ENCODE data around the gene SPAG6. TPM values are rescaled to one million over a fixed set of nuclear protein-coding genes. Genes with fewer than 3 reads are reported as not detected.

Gene SPAG6
- polyA plus RNA-seq, 3 donors, result 0.11 to 0.13 TPM; not detected in 1

DNA sequence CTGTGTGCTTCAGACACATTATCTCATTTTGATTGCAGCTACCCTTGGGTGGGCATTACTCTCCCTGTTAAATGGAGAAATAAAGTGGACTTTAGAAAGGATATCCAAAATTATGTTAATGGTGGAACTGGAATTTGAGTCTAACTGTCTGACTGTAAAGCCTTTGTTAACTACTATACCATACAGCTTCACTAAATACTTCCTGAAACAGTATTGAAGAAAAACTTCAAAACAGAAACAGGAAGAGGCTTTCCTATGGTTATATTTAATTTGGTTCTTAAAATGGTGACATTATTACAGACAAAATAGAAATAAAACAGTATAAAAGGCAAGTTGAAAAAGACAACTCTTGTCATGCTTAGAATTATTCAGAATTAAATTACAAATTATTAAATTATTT lies 25.0 kb downstream of the SPAG6 start:
- no peak overlapping the region for H3K4me3 Mint-ChIP-seq
- H3K4me2 ChIP-seq (replicated peaks; ENCODE audit: extremely low read depth, low read length, poor library complexity, severe bottlenecking), result peak overlapping the region; percentile 0
- intact Hi-C loops (cut with micrococcal nuclease), result loop anchor here (10.0 kb wide), 1 partner anchor 64 kb away; no protein-coding TSS in a partner anchor

DNA sequence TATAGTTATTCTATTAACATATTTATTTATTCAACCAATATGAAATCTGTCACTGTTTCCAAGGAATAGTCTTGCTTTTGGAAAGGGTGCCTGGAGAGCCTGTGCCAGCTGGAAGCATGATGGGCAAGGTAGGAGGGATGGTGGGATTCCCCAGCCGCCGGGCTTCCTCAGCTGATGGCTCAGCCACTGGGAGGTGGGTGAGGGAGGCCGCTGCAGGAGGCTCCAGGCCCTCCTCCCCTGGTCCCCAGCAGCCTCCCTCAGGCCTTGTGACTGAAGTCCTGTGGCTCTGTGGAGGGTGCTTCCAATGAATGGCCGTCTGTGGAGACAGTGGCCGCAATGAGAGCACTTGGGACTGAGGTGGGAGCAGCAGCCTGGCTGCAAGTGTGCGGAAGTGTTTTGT lies 27.0 kb downstream of the SPAG6 start:
- Histone ChIP-seq H3K27ac (ENCODE audit: low read depth in 1 of 2, low read length in 2 of 2) (no peak overlapping the region), H2AFZ (ENCODE audit: insufficient read depth, low read depth, low read length, poor library complexity, severe bottlenecking) (no peak overlapping the region), H4K20me1 (ENCODE audit: insufficient read depth, low read length) (no peaks in the 10 kb centered on the region), H3K36me3 (replicated peaks in 1 of 2; ENCODE audit: control insufficient read depth in 1 of 2, insufficient read depth in 2 of 2, low read length in 2 of 2) (no peaks in the 10 kb centered on the region), H3K9me3 (replicated peaks in 1 of 2; ENCODE audit: control insufficient read depth in 1 of 2, insufficient read depth in 1 of 2, low read length in 2 of 2) (no peaks in the 10 kb centered on the region), H3K9ac (ENCODE audit: insufficient read depth, low read length, poor library complexity, severe bottlenecking) (no peak overlapping the region), H3K27me3 (ENCODE audit: control insufficient read depth in 2 of 2, insufficient read depth in 2 of 2, low read length in 2 of 2) (no peaks in the 10 kb centered on the region), H3K4me1 (ENCODE audit: control insufficient read depth in 1 of 2, insufficient read depth in 2 of 2, low read length in 2 of 2) (peaks cover 14 to 19% of the 10 kb centered on the region in 2 donors), H3K4me3 (replicated peaks in 1 of 3; ENCODE audit: low read depth in 2 of 3, low read length in 3 of 3) (no peak overlapping the region), H3K79me2 (ENCODE audit: insufficient read depth, low read length) (no peaks in the 10 kb centered on the region), H3K4me2 (replicated peaks; ENCODE audit: extremely low read depth, low read length, poor library complexity, severe bottlenecking) (no peak overlapping the region)
- intact Hi-C loops (cut with micrococcal nuclease), result loop anchor here (10.0 kb wide), 1 partner anchor 63 kb away; no protein-coding TSS in a partner anchor
- no peak for DNase-seq
- no peak overlapping the region for H3K27ac Mint-ChIP-seq
- no peaks in the 10 kb centered on the region for H3K36me3 Mint-ChIP-seq
- TF ChIP-seq, protein P1, sequence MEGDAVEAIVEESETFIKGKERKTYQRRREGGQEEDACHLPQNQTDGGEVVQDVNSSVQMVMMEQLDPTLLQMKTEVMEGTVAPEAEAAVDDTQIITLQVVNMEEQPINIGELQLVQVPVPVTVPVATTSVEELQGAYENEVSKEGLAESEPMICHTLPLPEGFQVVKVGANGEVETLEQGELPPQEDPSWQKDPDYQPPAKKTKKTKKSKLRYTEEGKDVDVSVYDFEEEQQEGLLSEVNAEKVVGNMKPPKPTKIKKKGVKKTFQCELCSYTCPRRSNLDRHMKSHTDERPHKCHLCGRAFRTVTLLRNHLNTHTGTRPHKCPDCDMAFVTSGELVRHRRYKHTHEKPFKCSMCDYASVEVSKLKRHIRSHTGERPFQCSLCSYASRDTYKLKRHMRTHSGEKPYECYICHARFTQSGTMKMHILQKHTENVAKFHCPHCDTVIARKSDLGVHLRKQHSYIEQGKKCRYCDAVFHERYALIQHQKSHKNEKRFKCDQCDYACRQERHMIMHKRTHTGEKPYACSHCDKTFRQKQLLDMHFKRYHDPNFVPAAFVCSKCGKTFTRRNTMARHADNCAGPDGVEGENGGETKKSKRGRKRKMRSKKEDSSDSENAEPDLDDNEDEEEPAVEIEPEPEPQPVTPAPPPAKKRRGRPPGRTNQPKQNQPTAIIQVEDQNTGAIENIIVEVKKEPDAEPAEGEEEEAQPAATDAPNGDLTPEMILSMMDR (IDR thresholded peaks at IDR 0.05), result no peak
- H3K4me1 Mint-ChIP-seq, result peaks cover 21% of the 10 kb centered on the region
- peaks cover 0 to 2% (median 0%) of the 10 kb centered on the region in 7 donors for H3K9me3 Mint-ChIP-seq
- no peaks in the 10 kb centered on the region for H3K27me3 Mint-ChIP-seq (ENCODE audit: low read depth in 3 of 3)
- WGBS (ENCODE audit: insufficient coverage), result 84% methylated on average over 5 of the region's 6 CpGs
- no peak overlapping the region for H3K4me3 Mint-ChIP-seq

More for the DNA sequence above, 25.0 kb downstream of the SPAG6 start:
- Histone ChIP-seq H3K36me3 (replicated peaks in 1 of 2; ENCODE audit: control insufficient read depth in 1 of 2, insufficient read depth in 2 of 2, low read length in 2 of 2) (no peaks in the 10 kb centered on the region), H3K27me3 (ENCODE audit: control insufficient read depth in 2 of 2, insufficient read depth in 2 of 2, low read length in 2 of 2) (no peaks in the 10 kb centered on the region), H3K9me3 (replicated peaks in 1 of 2; ENCODE audit: control insufficient read depth in 1 of 2, insufficient read depth in 1 of 2, low read length in 2 of 2) (no peaks in the 10 kb centered on the region), H3K4me1 (ENCODE audit: control insufficient read depth in 1 of 2, insufficient read depth in 2 of 2, low read length in 2 of 2) (peaks cover 14 to 19% of the 10 kb centered on the region in 2 donors), H3K79me2 (ENCODE audit: insufficient read depth, low read length) (no peaks in the 10 kb centered on the region), H3K27ac (ENCODE audit: low read depth in 1 of 2, low read length in 2 of 2) (peak overlapping the region in 1 of 2 donors; percentile 57), H3K9ac (ENCODE audit: insufficient read depth, low read length, poor library complexity, severe bottlenecking) (no peak overlapping the region), H2AFZ (ENCODE audit: insufficient read depth, low read depth, low read length, poor library complexity, severe bottlenecking) (no peak overlapping the region), H4K20me1 (ENCODE audit: insufficient read depth, low read length) (no peaks in the 10 kb centered on the region), H3K4me3 (replicated peaks in 1 of 3; ENCODE audit: low read depth in 2 of 3, low read length in 3 of 3) (no peak overlapping the region)
- H3K4me1 Mint-ChIP-seq, result peaks cover 24% of the 10 kb centered on the region
- TF ChIP-seq, protein P1 (IDR thresholded peaks at IDR 0.05), result no peak
- H3K9me3 Mint-ChIP-seq, result peaks cover 0 to 2% (median 0%) of the 10 kb centered on the region in 7 donors
- DNase-seq, result peak in 2 of 3 donors; percentile 23 to 44
- peaks cover 0 to 2% (median 0%) of the 10 kb centered on the region in 3 donors for H3K27me3 Mint-ChIP-seq (ENCODE audit: low read depth in 3 of 3)
- H3K36me3 Mint-ChIP-seq, result no peaks in the 10 kb centered on the region
- peak overlapping the region; percentile 75 to 89 (median 83) for H3K27ac Mint-ChIP-seq

Measured in CD14-positive monocyte (primary cell).